OCI-M1 (cell line): Measurements from ENCODE around the gene TRMT6.

Experiments used
- DNase-seq: peaks from one replicate; lab custom pipeline; 2025; lab: John Stamatoyannopoulos, UW

The TRMT6 gene

DNA sequence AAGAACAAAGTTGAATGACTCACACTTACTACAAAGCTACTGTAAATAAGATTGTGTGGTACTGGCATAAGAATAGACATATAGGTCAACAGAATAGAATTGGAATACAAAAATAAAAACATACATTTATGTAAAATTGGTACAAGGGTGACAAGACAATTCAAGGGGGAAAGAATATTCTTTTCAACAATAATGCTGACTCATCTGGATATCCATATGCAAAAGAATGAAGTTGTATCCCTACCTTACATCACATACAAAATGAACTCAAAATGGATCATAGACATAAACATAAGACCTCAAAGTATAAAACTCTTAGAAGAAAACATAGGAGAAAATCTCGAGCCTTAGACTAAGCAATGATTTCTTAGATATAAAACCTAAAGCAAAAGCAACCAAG is 50.9 kb downstream of the TRMT6 start:
- no peak for DNase-seq

DNA sequence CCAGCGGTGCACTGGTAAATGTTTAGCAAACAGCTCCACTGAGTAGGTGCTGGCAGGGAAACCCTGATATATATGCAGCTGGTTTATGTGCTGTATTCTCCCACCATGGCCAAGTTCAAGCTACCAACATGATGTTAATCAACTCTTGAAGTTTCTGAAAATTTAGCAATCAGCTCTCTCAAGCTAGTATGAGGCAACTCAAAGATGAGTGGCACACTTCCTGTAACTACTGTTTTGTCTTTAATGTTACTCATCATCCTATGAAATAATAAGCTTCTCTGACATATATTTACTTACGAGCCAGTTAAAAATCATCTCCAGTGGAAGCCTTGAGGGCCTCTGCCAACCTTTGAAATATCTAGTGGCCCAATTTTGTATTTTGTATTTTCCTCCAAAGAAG is 54.7 kb downstream of the TRMT6 start:
- DNase-seq = no peak

DNA sequence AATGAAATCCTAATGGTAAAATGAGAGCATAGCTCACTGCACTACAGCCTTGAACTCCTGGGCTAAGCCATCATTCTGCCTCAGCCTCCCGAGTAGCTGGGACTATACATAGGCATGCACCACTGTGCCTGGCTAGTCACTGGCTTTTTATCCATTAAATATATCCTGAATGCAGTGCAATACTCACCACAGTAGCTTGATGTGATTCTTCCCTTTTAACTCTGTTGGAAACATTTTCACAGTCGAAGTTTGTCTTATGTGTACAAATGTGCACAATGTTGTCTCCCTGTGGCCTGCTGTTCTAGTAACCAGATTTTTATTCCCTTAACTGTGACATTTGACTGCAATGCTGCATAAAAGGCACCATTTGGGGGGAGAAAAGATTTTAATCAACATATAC is 56.7 kb downstream of the TRMT6 start:
- no peak for DNase-seq

DNA sequence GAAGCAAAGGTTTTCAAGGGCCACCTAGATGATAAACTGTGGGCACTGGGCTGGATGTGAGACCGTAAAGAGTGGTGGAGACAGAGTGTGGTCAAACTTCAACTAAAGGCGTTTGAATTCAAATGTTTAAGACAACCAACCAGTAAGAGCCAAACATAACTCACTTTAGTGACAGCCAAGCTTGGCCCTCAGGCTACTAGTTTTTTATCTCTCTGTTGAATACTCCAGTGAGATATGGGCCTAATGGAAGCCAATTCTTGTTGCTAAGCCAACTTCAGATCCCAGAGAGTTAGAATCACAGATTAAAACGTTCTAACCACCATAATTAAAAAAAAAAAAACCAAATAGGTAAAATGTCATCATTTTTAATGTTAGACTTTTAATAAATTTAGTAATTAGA is 57.3 kb downstream of the TRMT6 start:
- no peak for DNase-seq

DNA sequence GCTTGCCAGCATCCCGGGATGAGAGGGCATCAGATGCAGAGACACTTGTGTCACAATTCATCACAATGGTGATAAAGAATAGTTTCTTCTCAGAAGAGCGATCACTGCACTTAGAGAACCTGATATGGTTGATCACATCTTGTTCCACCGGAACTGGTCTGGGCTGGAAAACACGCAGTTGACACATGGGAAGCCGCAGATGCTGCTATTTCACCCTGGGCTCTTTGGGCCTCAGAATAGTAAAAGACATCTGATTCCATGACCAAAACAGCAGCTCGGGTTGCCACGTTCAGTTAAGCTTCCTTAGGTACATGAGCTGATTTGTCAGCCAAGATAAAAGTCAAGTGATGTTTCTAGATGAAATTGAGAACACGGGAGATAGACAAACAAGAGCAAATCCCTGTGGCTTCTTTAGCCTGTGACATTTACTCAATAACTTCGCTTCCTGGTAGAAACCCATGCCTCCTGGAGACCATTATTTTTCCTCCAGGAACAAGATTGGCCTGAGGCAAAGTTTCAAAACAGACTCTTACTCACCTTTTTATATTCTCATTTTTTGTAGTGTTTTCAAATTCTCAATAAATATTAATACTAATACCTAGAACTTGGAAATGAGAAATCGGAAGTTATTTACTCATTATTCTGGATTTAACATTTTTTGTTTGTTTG is 59.4 kb downstream of the TRMT6 start:
- no peak for DNase-seq

DNA sequence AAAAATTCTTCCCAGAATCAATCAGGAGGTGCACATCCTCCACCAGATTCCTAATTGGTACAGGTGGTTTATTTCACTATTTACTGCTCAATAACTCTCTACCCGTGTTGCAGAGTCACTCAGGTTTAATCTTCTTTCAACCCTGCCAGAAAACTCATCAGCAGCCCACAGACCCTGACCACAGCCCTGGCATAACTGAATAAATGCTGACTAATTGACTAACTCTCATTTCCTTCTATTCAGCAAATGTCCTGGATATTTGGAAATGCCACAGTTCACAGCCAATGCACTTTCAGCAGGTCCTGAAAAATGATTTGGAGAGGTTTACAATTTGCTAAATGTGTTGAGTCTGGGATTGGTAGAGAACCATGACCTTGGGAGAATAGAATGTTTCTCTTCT is 62.3 kb downstream of the TRMT6 start:
- DNase-seq = peak; percentile 17

DNA sequence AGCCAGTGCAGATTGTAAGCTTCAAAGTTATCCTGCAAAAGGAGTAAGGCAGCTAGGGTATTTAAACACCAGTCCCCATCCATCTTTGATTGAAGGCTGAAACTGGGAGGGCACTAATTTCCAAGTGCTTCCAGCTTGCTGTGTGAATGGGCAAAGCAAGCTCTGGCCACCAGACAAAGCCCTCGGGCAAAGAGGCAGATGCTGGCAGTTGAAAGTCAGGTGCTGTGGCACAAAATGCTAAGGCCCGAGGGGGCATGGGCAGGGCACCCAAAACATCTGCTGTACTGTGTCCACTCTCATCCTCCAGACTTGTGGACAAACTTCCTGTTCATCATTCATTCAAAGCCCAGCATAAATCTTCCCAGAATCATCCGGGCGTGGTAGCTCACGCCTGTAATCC is 62.9 kb downstream of the TRMT6 start:
- no peak for DNase-seq
